H9 (cell line): ENCODE data around the gene CADM1. TPM values are rescaled to one million over a fixed set of nuclear protein-coding genes. Genes with fewer than 3 reads are reported as not detected.

Experiments
- DNase-seq: peaks from one replicate; pipeline ENCODE4 v3.0.0-alpha.2; 2017
- H2AFZ ChIP-seq: one replicate; pipeline ENCODE4 v1.6.1; 2013; ENCODE audit warnings: mild to moderate bottlenecking, low read length, control low read depth, moderate library complexity
- H2AK5ac ChIP-seq: 2 replicates; pipeline ENCODE4 v1.6.1; 2013; ENCODE audit warnings: low read length, control low read depth, mixed read lengths; ENCODE audit not compliant: insufficient read length
- H2BK120ac ChIP-seq: one replicate; pipeline ENCODE4 v1.6.1; 2013; ENCODE audit warnings: low read depth, mild to moderate bottlenecking, low read length, control low read depth, inconsistent platforms; ENCODE audit not compliant: poor library complexity, severe bottlenecking
- H2BK12ac ChIP-seq: 2 replicates; pipeline ENCODE4 v1.6.1; 2013; ENCODE audit warnings: low read length, control low read depth, mixed read lengths, low read depth; ENCODE audit not compliant: insufficient read length
- H2BK15ac ChIP-seq: 2 replicates; pipeline ENCODE4 v1.6.1; 2013; ENCODE audit warnings: low read depth, low read length, control low read depth
- H2BK20ac ChIP-seq: one replicate; pipeline ENCODE4 v1.6.1; 2013; ENCODE audit warnings: low read depth, mild to moderate bottlenecking, low read length, control low read depth, inconsistent platforms; ENCODE audit not compliant: poor library complexity, severe bottlenecking
- H2BK5ac ChIP-seq: 2 replicates; pipeline ENCODE4 v1.6.1; 2013; ENCODE audit warnings: low read length, control low read depth, mixed read lengths; ENCODE audit not compliant: insufficient read length
- H3K14ac ChIP-seq: 2 replicates; pipeline ENCODE4 v1.6.1; 2013; ENCODE audit warnings: low read length, control low read depth; ENCODE audit not compliant: insufficient read depth
- H3K18ac ChIP-seq: 2 replicates; pipeline ENCODE4 v1.6.1; 2013; ENCODE audit warnings: low read depth, mild to moderate bottlenecking, mixed read lengths, low read length, control low read depth; ENCODE audit not compliant: insufficient read length
- H3K23ac ChIP-seq: 2 replicates; pipeline ENCODE4 v1.6.1; 2013; ENCODE audit warnings: low read length, control low read depth, mixed read lengths, low read depth; ENCODE audit not compliant: insufficient read length
- H3K23me2 ChIP-seq: 2 replicates; pipeline ENCODE4 v1.6.1; 2013; ENCODE audit warnings: low read depth, mild to moderate bottlenecking, mixed read lengths, low read length, control low read depth; ENCODE audit not compliant: insufficient read length, poor library complexity, severe bottlenecking
- H3K27ac ChIP-seq: 2 replicates; pipeline ENCODE4 v1.5.1; 2013; ENCODE audit warnings: low read length, control low read depth, mixed read lengths, low read depth; ENCODE audit not compliant: insufficient read length
- H3K27me3 ChIP-seq: 2 replicates; pipeline ENCODE4 v1.6.1; 2013; ENCODE audit warnings: low read length, control low read depth, inconsistent platforms; ENCODE audit not compliant: insufficient read depth
- H3K4ac ChIP-seq: 2 replicates; pipeline ENCODE4 v1.6.1; 2013; ENCODE audit warnings: low read depth, mild to moderate bottlenecking, control low read depth, inconsistent platforms, low read length, moderate library complexity
- H3K4me1 ChIP-seq: 2 replicates; pipeline ENCODE4 v1.6.1; 2013; ENCODE audit warnings: low read length, control low read depth, inconsistent platforms; ENCODE audit not compliant: insufficient read depth
- H3K4me2 ChIP-seq: 2 replicates; pipeline ENCODE4 v1.6.1; 2013; ENCODE audit warnings: low read length, control low read depth, mixed read lengths; ENCODE audit not compliant: insufficient read length, insufficient read depth
- H3K56ac ChIP-seq: 2 replicates; pipeline ENCODE4 v1.6.1; 2013; ENCODE audit warnings: low read depth, mild to moderate bottlenecking, mixed read lengths, low read length, control low read depth; ENCODE audit not compliant: insufficient read length
- H3K79me1 ChIP-seq: 2 replicates; pipeline ENCODE4 v1.6.1; 2013; ENCODE audit warnings: low read depth, mild to moderate bottlenecking, moderate library complexity, low read length, control low read depth, inconsistent platforms; ENCODE audit not compliant: insufficient read depth, poor library complexity, severe bottlenecking
- H3K79me2 ChIP-seq: 2 replicates; pipeline ENCODE4 v1.6.1; 2013; ENCODE audit warnings: low read length, control low read depth, inconsistent platforms; ENCODE audit not compliant: insufficient read depth
- H3K9ac ChIP-seq: 2 replicates; pipeline ENCODE4 v1.6.1; 2013; ENCODE audit warnings: low read length, control low read depth, mixed read lengths; ENCODE audit not compliant: insufficient read length; ENCODE audit errors: extremely low read depth
- H3K9me3 ChIP-seq: one replicate; pipeline ENCODE4 v1.6.1; 2013; ENCODE audit warnings: low read depth, low read length, inconsistent platforms; ENCODE audit not compliant: control insufficient read depth
- H3T11ph ChIP-seq: one replicate; pipeline ENCODE4 v1.6.1; 2013; ENCODE audit warnings: mild to moderate bottlenecking, low read length, control low read depth, inconsistent platforms
- H4K20me1 ChIP-seq: one replicate; pipeline ENCODE4 v1.6.1; 2013; ENCODE audit not compliant: control insufficient read depth, insufficient read length, insufficient read depth
- H4K5ac ChIP-seq: 2 replicates; pipeline ENCODE4 v1.6.1; 2013; ENCODE audit warnings: low read depth, mild to moderate bottlenecking, mixed read lengths, low read length, control low read depth; ENCODE audit not compliant: insufficient read length
- H4K8ac ChIP-seq: replicated peaks from 2 replicates; pipeline ENCODE4 v1.6.1; 2013; ENCODE audit warnings: low read length, control low read depth, mixed read lengths, low read depth; ENCODE audit not compliant: insufficient read length
- H4K91ac ChIP-seq: 2 replicates; pipeline ENCODE4 v1.6.1; 2013; ENCODE audit warnings: low read depth, mild to moderate bottlenecking, moderate library complexity, mixed read lengths, low read length, control low read depth; ENCODE audit not compliant: insufficient read length
- H3K27ac Mint-ChIP-seq, 3 experiments: 2 replicates in 2 of 3; 3 replicates in 1 of 3; pipeline ENCODE4 v1.8.0; 2020 to 2021; ENCODE audit warnings: mixed read lengths in 3 of 3, mild to moderate bottlenecking in 1 of 3, moderate library complexity in 1 of 3
- H3K27me3 Mint-ChIP-seq: 2 replicates; pipeline ENCODE4 v1.8.0; 2021; ENCODE audit warnings: low read depth, mild to moderate bottlenecking, moderate library complexity, mixed read lengths
- H3K36me3 Mint-ChIP-seq, 3 experiments: 2 replicates in 2 of 3; 3 replicates in 1 of 3; pipeline ENCODE4 v1.8.0; 2020 to 2021; ENCODE audit warnings: low read depth in 3 of 3, mixed read lengths in 3 of 3; ENCODE audit not compliant: insufficient read depth in 1 of 3
- H3K4me1 Mint-ChIP-seq, 2 experiments: 2 replicates each; pipeline ENCODE4 v1.8.0; 2020; ENCODE audit warnings: mixed read lengths in 2 of 2
- H3K4me3 Mint-ChIP-seq, 2 experiments: 2 replicates in 1 of 2; 3 replicates in 1 of 2; pipeline ENCODE4 v1.8.0; 2020 to 2021; ENCODE audit warnings: mild to moderate bottlenecking in 2 of 2, mixed read lengths in 2 of 2, moderate library complexity in 1 of 2
- H3K9me3 Mint-ChIP-seq, 2 experiments: 2 replicates in 1 of 2; 3 replicates in 1 of 2; pipeline ENCODE4 v1.8.0; 2020; ENCODE audit warnings: mild to moderate bottlenecking in 2 of 2, mixed read lengths in 2 of 2, moderate library complexity in 1 of 2
- WGBS: extraction: QIAGEN DNeasy Blood & Tissue Kit; methylation state at CpG from one replicate; pipeline ENCODE4 v1.1.7; 2013; ENCODE audit warnings: missing lambda C conversion rate, low lambda C conversion rate, mixed read lengths; ENCODE audit not compliant: insufficient read length; ENCODE audit errors: extremely low coverage; 5-methylcytosine and 5-hydroxymethylcytosine counted together
- total RNA-seq: library from RNA; stranded (reverse); gene quantifications from 2 replicates; pipeline ENCODE4 v1.2.1, GENCODE V29; 2021
- TF ChIP-seq, protein P1 (sequence below): fragments of 200-600 bp; sonication (generic); conservative IDR thresholded peaks from 3 replicates; pipeline ENCODE4 v1.8.0; 2021; ENCODE audit warnings: antibody characterized with exemption, mild to moderate bottlenecking

The CADM1 gene
- total RNA-seq, 1 experiment from 2014 or later, result 11.9 TPM

DNA sequence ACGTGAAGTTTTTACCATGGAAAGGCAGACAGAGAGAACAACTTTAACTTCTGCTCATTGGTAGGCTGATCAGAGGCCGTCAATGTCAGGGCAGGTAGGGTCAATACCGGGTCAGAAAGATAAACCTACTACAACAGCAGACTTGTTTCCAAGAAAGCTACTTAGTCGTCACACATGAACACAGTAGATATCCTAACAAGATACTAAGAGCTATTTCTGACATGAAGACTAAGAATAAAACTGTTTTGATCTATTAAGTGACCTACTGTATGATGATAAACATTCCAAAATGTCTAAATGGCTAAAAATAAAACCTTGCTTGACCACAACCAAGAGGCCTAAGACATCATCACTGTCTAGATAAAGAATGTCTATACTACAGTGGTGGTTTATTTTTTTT lies 231.3 kb downstream of the CADM1 start:
- Histone ChIP-seq H3K79me1 (no peaks in the 10 kb centered on the region), H4K5ac (no peak overlapping the region), H3K4me2 (no peak overlapping the region), H3K4ac (no peak overlapping the region), H4K91ac (no peak overlapping the region), H2AK5ac (no peak overlapping the region), H3K14ac (no peak overlapping the region), H3K79me2 (no peaks in the 10 kb centered on the region), H2BK12ac (no peak overlapping the region), H3K18ac (no peak overlapping the region), H2BK120ac (no peak overlapping the region), H2AFZ (no peak overlapping the region), H3K27me3 (no peaks in the 10 kb centered on the region), H3K9ac (no peak overlapping the region), H3K23me2 (no peaks in the 10 kb centered on the region), H2BK20ac (no peak overlapping the region), H3T11ph (no peak overlapping the region), H3K23ac (no peak overlapping the region), H3K56ac (no peak overlapping the region), H4K20me1 (no peaks in the 10 kb centered on the region), H3K4me1 (no peaks in the 10 kb centered on the region), H2BK5ac (no peak overlapping the region), H3K9me3 (no peaks in the 10 kb centered on the region), H2BK15ac (no peak overlapping the region), H3K27ac (no peak overlapping the region), H4K8ac (no peak overlapping the region)
- no CpG with 5 or more reads among the region's 4 CpGs for WGBS
- H3K4me3 Mint-ChIP-seq, result no peak overlapping the region
- DNase-seq, result no peak
- H3K36me3 Mint-ChIP-seq, result no peaks in the 10 kb centered on the region
- no peaks in the 10 kb centered on the region; the same call in 1 of the 2 replicates for H3K27me3 Mint-ChIP-seq
- peaks cover 0 to 8% of the 10 kb centered on the region in 2 experiments; a peak in 2 of 4 replicates for H3K4me1 Mint-ChIP-seq
- H3K9me3 Mint-ChIP-seq, result no peaks in the 10 kb centered on the region
- H3K27ac Mint-ChIP-seq, result no peak overlapping the region
- TF ChIP-seq, protein P1, sequence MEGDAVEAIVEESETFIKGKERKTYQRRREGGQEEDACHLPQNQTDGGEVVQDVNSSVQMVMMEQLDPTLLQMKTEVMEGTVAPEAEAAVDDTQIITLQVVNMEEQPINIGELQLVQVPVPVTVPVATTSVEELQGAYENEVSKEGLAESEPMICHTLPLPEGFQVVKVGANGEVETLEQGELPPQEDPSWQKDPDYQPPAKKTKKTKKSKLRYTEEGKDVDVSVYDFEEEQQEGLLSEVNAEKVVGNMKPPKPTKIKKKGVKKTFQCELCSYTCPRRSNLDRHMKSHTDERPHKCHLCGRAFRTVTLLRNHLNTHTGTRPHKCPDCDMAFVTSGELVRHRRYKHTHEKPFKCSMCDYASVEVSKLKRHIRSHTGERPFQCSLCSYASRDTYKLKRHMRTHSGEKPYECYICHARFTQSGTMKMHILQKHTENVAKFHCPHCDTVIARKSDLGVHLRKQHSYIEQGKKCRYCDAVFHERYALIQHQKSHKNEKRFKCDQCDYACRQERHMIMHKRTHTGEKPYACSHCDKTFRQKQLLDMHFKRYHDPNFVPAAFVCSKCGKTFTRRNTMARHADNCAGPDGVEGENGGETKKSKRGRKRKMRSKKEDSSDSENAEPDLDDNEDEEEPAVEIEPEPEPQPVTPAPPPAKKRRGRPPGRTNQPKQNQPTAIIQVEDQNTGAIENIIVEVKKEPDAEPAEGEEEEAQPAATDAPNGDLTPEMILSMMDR, result no peak
